K562 treated with DMSO at 1 percent for 48 hours (cell line): Measurements from ENCODE around the gene CADPS2. TPM values are rescaled to one million over a fixed set of nuclear protein-coding genes. Genes with fewer than 3 reads are reported as not detected.

Source experiments
- total RNA-seq: library from RNA; unstranded; fragments of 300-600 nt; gene quantifications from 2 replicates; pipeline ENCODE4 v1.2.3, GENCODE V29; 2022; ENCODE audit warnings: low replicate concordance; ENCODE audit errors: extremely low read depth

Gene CADPS2
- not detected in 2 replicates for total RNA-seq

DNA sequence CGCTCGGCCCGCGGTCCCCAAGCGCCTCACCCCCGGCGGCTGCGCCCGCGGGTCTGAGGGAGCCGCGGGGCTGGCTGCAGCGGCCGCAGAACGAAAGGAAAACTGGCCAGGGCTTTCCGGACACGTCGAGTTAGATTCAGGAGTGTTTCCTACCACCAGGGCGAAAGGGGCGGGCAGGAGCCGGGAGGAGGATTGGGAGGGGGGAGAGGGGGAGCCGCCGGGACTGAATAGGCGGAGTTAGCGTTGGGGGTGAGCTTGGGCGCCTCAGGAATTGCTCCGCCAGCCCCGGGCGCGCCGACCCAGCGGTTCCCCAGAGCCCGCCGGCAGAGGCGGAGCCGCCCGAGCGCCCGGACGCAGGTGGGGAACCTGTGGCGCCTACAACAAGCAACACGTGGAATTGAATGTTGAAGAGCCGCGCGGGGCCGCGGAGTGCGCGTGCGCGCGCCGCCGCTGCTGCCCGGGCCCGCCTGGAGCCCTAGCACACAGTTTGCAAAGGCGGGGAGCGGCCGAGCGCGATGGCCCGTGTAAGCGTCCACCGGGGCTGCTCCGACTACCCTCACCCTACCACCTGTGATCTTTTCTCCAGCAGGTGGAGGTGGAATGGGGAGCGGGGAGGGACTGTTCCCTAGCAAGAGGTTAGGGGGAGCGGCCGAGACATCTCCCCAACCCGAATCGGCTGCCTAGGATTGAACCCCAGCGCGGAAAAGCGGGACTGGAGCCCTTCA is at the start of gene CADPS2:
TSS of gene CADPS2 (minus strand) at position 104 of the 725 bp plus-strand sequence. CDS start 123 bp downstream, outside the sequence.

GRCh38 chr7:122702872-122703510 is 183.3 kb downstream of the CADPS2 start, which contains the start of gene RNF148:
Gene RNF148 (minus strand): TSS chr7:122702922. CDS start chr7:122702750, 172 bp downstream.

GRCh38 chr7:122699017-122699416 is 187.2 kb downstream of the CADPS2 start, which contains the start of gene RNF133:
Gene RNF133 (minus strand): TSS chr7:122699117. CDS start chr7:122698918, 199 bp downstream.

GRCh38 chr7:122304319-122304975 is 581.8 kb downstream of the CADPS2 start, which contains the start of gene FEZF1:
Gene FEZF1 (minus strand): TSS chr7:122304750. CDS start chr7:122304437, 313 bp downstream.

Other genes starting within 250 kb of the CADPS2 start
- not detected in 2 replicates for gene RNF133, start 187.3 kb downstream of the CADPS2 start, total RNA-seq
- not detected in 2 replicates for gene RNF148, start 183.5 kb downstream of the CADPS2 start, total RNA-seq
- gene TAS2R16, start 109.2 kb upstream of the CADPS2 start, total RNA-seq: not detected in 2 replicates